ENCODE data around the gene PGAM2. TPM values are rescaled to one million over a fixed set of nuclear protein-coding genes. Genes with fewer than 3 reads are reported as not detected.
"Not testable (repeated sequence)": the region's sequence is repeated elsewhere in the genome, so short reads cannot be mapped to it uniquely, and the experiment has no call there.

PGAM2 gene
- total RNA-seq, 4 donors from 2014 or later = 2.2 to 28.0 (median 9.1) TPM

GRCh38 chr7:44040493-44040891 lies 24.9 kb downstream of the PGAM2 start:
- intact Hi-C loops (cut with DNase I); H3K27ac ChIP-seq; H3K9me3 ChIP-seq; H3K27me3 ChIP-seq; H3K36me3 ChIP-seq: not testable (repeated sequence)
- peak; percentile 36 to 45 for DNase-seq
- Histone ChIP-seq H3K4me3 (replicated peaks in 1 of 3) (peak overlapping the region in 1 of 3 donors; percentile 24), H3K4me1 (peaks cover 14 to 17% of the 10 kb centered on the region in 2 donors)
- 0% methylated on average over 14 of the region's 46 CpGs; no CpG with 5 or more reads in 1 of the 2 donors for WGBS, 2 donors
- TF ChIP-seq CTCF (IDR thresholded peaks at IDR 0.05) = peak in 1 of 6 experiments; percentile 28

GRCh38 chr7:44039800-44040492 lies 25.4 kb downstream of the PGAM2 start:
- 0% methylated on average over 1 of the region's 40 CpGs; no CpG with 5 or more reads in 1 of the 2 donors for WGBS, 2 donors

GRCh38 chr7:44038961-44039558 lies 26.3 kb downstream of the PGAM2 start:
- H3K9me3 ChIP-seq; intact Hi-C loops (cut with DNase I); H3K27ac ChIP-seq; H3K36me3 ChIP-seq; H3K27me3 ChIP-seq: not testable (repeated sequence)
- WGBS, 2 donors = 9 to 17% methylated on average over 7 of the region's 26 CpGs
- peaks cover 8 to 11% of the 10 kb centered on the region in 2 donors for H3K4me1 ChIP-seq
- H3K4me3 ChIP-seq (replicated peaks in 1 of 3) = peak overlapping the region in 1 of 3 donors; percentile 5
- peak; percentile 96 to 98 for DNase-seq

More at GRCh38 chr7:44039800-44040492, 25.4 kb downstream of the PGAM2 start:
- H3K27ac ChIP-seq; H3K27me3 ChIP-seq; intact Hi-C loops (cut with DNase I); H3K9me3 ChIP-seq; H3K36me3 ChIP-seq; DNase-seq: not testable (repeated sequence)
- Histone ChIP-seq H3K4me3 (replicated peaks in 1 of 3) (peak overlapping the region in 1 of 3 donors; percentile 24), H3K4me1 (peaks cover 9 to 13% of the 10 kb centered on the region in 2 donors)

- H3K4me3 ChIP-seq (replicated peaks in 1 of 3); DNase-seq; H3K9me3 ChIP-seq; H3K36me3 ChIP-seq; H3K4me1 ChIP-seq; H3K27ac ChIP-seq; H3K27me3 ChIP-seq; intact Hi-C loops (cut with DNase I): not testable (repeated sequence)
- 34 to 35% methylated on average over 3 to 6 of the region's 12 CpGs for WGBS, 2 donors
Observed at GRCh38 chr7:44038553-44038952, 26.8 kb downstream of the PGAM2 start.

- H3K4me1 ChIP-seq; H3K4me3 ChIP-seq (replicated peaks in 1 of 3); H3K36me3 ChIP-seq; H3K27ac ChIP-seq; DNase-seq; H3K9me3 ChIP-seq; H3K27me3 ChIP-seq; intact Hi-C loops (cut with DNase I): not testable (repeated sequence)
- WGBS, 2 donors = 68 to 89% methylated on average over 2 of the region's 2 CpGs
Observed at GRCh38 chr7:44037951-44038350, 27.4 kb downstream of the PGAM2 start.

GRCh38 chr7:44036364-44036763 lies 29.0 kb downstream of the PGAM2 start:
- H3K27ac ChIP-seq; H3K36me3 ChIP-seq; H3K4me1 ChIP-seq; H3K9me3 ChIP-seq; H3K4me3 ChIP-seq (replicated peaks in 1 of 3); intact Hi-C loops (cut with DNase I); H3K27me3 ChIP-seq; DNase-seq: not testable (repeated sequence)
- 39 to 84% methylated on average over 7 to 8 of the region's 10 CpGs for WGBS, 2 donors

- H3K27me3 ChIP-seq; H3K4me3 ChIP-seq (replicated peaks in 1 of 3); DNase-seq; H3K27ac ChIP-seq; H3K36me3 ChIP-seq; H3K4me1 ChIP-seq; intact Hi-C loops (cut with DNase I); H3K9me3 ChIP-seq: not testable (repeated sequence)
- WGBS, 2 donors = 92 to 99% methylated on average over 6 to 13 of the region's 18 CpGs
Observed at GRCh38 chr7:44033971-44034844, 31.2 kb downstream of the PGAM2 start.

GRCh38 chr7:44032031-44032430 lies 33.3 kb downstream of the PGAM2 start:
- DNase-seq; H3K4me3 ChIP-seq (replicated peaks in 1 of 3); H3K36me3 ChIP-seq; H3K9me3 ChIP-seq; H3K27ac ChIP-seq; intact Hi-C loops (cut with DNase I); H3K4me1 ChIP-seq; H3K27me3 ChIP-seq: not testable (repeated sequence)
- 83 to 90% methylated on average over 6 of the region's 6 CpGs for WGBS, 2 donors

- H3K4me1 ChIP-seq; H3K27ac ChIP-seq; intact Hi-C loops (cut with DNase I); H3K4me3 ChIP-seq (replicated peaks in 1 of 3); DNase-seq; H3K9me3 ChIP-seq; H3K27me3 ChIP-seq; H3K36me3 ChIP-seq: not testable (repeated sequence)
- 90 to 96% methylated on average over 7 to 12 of the region's 13 CpGs for whole genome bisulfite sequencing, 2 donors
Observed at GRCh38 chr7:44031319-44031718, 34.0 kb downstream of the PGAM2 start.

- H3K4me3 ChIP-seq (replicated peaks in 1 of 3); DNase-seq; H3K27ac ChIP-seq; H3K9me3 ChIP-seq; intact Hi-C loops (cut with DNase I); H3K4me1 ChIP-seq; H3K36me3 ChIP-seq; H3K27me3 ChIP-seq: not testable (repeated sequence)
- WGBS, 2 donors = no CpG with 5 or more reads among the region's 5 CpGs
Observed at GRCh38 chr7:44030029-44030428, 35.3 kb downstream of the PGAM2 start.

- H3K27me3 ChIP-seq; intact Hi-C loops (cut with DNase I); H3K4me1 ChIP-seq; DNase-seq; H3K27ac ChIP-seq; H3K9me3 ChIP-seq; H3K4me3 ChIP-seq (replicated peaks in 1 of 3); H3K36me3 ChIP-seq: not testable (repeated sequence)
- WGBS, 2 donors = no CpG with 5 or more reads among the region's 11 CpGs
Observed at GRCh38 chr7:44029433-44029832, 35.9 kb downstream of the PGAM2 start.

Measured in thyroid gland (tissue), 4 donors.